HG03045 (cell line): ENCODE results near the gene HLA-DQB2.
"Not testable (repeated sequence)": the region's sequence is repeated elsewhere in the genome, so short reads cannot be mapped to it uniquely, and the experiment has no call there.

Experiments
- ATAC-seq: cut with Tn5 transposase; IDR thresholded peaks from one replicate; pipeline ENCODE4 v1.9.1; 2021; ENCODE audit warnings: mild to moderate bottlenecking, moderate library complexity; ENCODE audit not compliant: unreplicated experiment

HLA-DQB2 gene

GRCh38 chr6:32745649-32746048 is 17.7 kb downstream of the HLA-DQB2 start:
- ATAC-seq = not testable (repeated sequence)

- no peak for ATAC-seq
Observed at GRCh38 chr6:32744776-32745175, 18.6 kb downstream of the HLA-DQB2 start.

- no peak for ATAC-seq
Observed at GRCh38 chr6:32742374-32742773, 21.0 kb downstream of the HLA-DQB2 start.

GRCh38 chr6:32741031-32741960 is 22.0 kb downstream of the HLA-DQB2 start, which contains the start of gene HLA-DQA2:
HLA-DQA2 (plus strand) TSS chr6:32741391; CDS start chr6:32741444, 53 bp downstream.
- ATAC-seq = no peak

GRCh38 chr6:32738126-32738525 is 25.2 kb downstream of the HLA-DQB2 start:
- ATAC-seq = no peak

GRCh38 chr6:32718879-32719278 is 44.5 kb downstream of the HLA-DQB2 start:
- no peak for ATAC-seq

- no peak for ATAC-seq
Observed at GRCh38 chr6:32716396-32716795, 46.9 kb downstream of the HLA-DQB2 start.

GRCh38 chr6:32713241-32713640 is 50.1 kb downstream of the HLA-DQB2 start:
- ATAC-seq = no peak

- no peak for ATAC-seq
Observed at GRCh38 chr6:32709625-32710024, 53.7 kb downstream of the HLA-DQB2 start.
